HepG2 (cell line): ENCODE data around the gene CDK6. TPM values are rescaled to one million over a fixed set of nuclear protein-coding genes. Genes with fewer than 3 reads are reported as not detected.

Experiments used
- CAMTA2 ChIP-seq: sonication (generic); formaldehyde crosslinking; IDR thresholded peaks from 2 replicates; pipeline ENCODE4 v1.4.0; 2020; ENCODE audit warnings: mild to moderate bottlenecking, missing genetic modification reagents, borderline replicate concordance
- DPF2 ChIP-seq: sonication (generic); formaldehyde crosslinking; IDR thresholded peaks from 2 replicates; pipeline ENCODE4 v1.4.0; 2020; ENCODE audit warnings: mild to moderate bottlenecking, low read depth, missing genetic modification reagents, borderline replicate concordance
- HNF4G ChIP-seq, 2 experiments: sonication (generic) in 1 of 2; formaldehyde crosslinking in 1 of 2; IDR thresholded peaks; 2 replicates each; pipeline versions ENCODE4 v1.4.0 to v1.6.1; 2011 to 2020; ENCODE audit warnings: borderline replicate concordance in 2 of 2, low read depth in 2 of 2, mild to moderate bottlenecking in 2 of 2, low read length in 1 of 2, missing genetic modification reagents in 1 of 2, moderate library complexity in 1 of 2
- KDM3A ChIP-seq: IDR thresholded peaks from 2 replicates; pipeline ENCODE4 v1.6.1; 2018; ENCODE audit warnings: low read depth, missing compliant biosample characterization
- MZF1 ChIP-seq: sonication (generic); formaldehyde crosslinking; IDR thresholded peaks from 2 replicates; pipeline ENCODE4 v1.8.1; 2023; ENCODE audit warnings: mild to moderate bottlenecking, missing genetic modification reagents, borderline replicate concordance
- PITX1 ChIP-seq: sonication (generic); formaldehyde crosslinking; IDR thresholded peaks from 2 replicates; pipeline ENCODE4 v1.5.1; 2020; ENCODE audit warnings: mild to moderate bottlenecking, missing genetic modification reagents
- RFX3 ChIP-seq: IDR thresholded peaks from 2 replicates; pipeline ENCODE4 v1.6.1; 2016; ENCODE audit warnings: missing biosample characterization, missing genetic modification reagents
- SP4 ChIP-seq: sonication (generic); formaldehyde crosslinking; IDR thresholded peaks from 2 replicates; pipeline ENCODE4 v1.8.1; 2023; ENCODE audit warnings: mild to moderate bottlenecking, missing genetic modification reagents
- TP53 ChIP-seq: sonication (generic); formaldehyde crosslinking; conservative IDR thresholded peaks from 2 replicates; pipeline ENCODE4 v1.4.0; 2020; ENCODE audit warnings: missing genetic modification reagents
- ZMYM2 ChIP-seq: sonication (generic); formaldehyde crosslinking; IDR thresholded peaks from 2 replicates; pipeline ENCODE4 v1.8.0; 2022; ENCODE audit warnings: mild to moderate bottlenecking, missing genetic modification reagents
- ZNF547 ChIP-seq: sonication (generic); formaldehyde crosslinking; IDR thresholded peaks from 2 replicates; pipeline ENCODE4 v1.5.1; 2020; ENCODE audit warnings: mild to moderate bottlenecking, missing genetic modification reagents
- ZNF569 ChIP-seq: sonication (generic); formaldehyde crosslinking; IDR thresholded peaks from 2 replicates; pipeline ENCODE4 v1.5.0; 2020; ENCODE audit warnings: mild to moderate bottlenecking, missing genetic modification reagents, moderate library complexity, borderline replicate concordance
- polyA plus RNA-seq, 8 experiments: library from polyadenylated mRNA; depleted of rRNA in 3 of 8; stranded (reverse) in 7 of 8; unstranded in 1 of 8; fragments of >200 nt; fragmentation: Illumina TruSeq in 4 of 8; extraction: Trizol in 4 of 8; gene quantifications; 2 replicates each; pipeline versions ENCODE4 v1.2.1 to v1.2.3, GENCODE V29; 2011 to 2016; ENCODE audit warnings: low read depth in 4 of 8, missing spikeins in 1 of 8, mixed read lengths in 1 of 8; ENCODE audit not compliant: insufficient read depth in 1 of 8
- total RNA-seq, 5 experiments: library from RNA; depleted of rRNA; stranded (reverse); fragments of >200 nt; fragmentation: Illumina TruSeq; extraction: Trizol; gene quantifications; 2 replicates each; pipeline ENCODE4 v1.2.3, GENCODE V29; 2016; ENCODE audit warnings: low read depth in 1 of 5
- TF ChIP-seq, protein P1 (sequence below): sonication (generic); formaldehyde crosslinking; IDR thresholded peaks from 2 replicates; pipeline ENCODE4 v1.4.0; 2020; ENCODE audit warnings: missing genetic modification reagents
- TF ChIP-seq, protein P2 (sequence below): sonication (generic); formaldehyde crosslinking; IDR thresholded peaks from 2 replicates; pipeline ENCODE4 v1.4.0; 2020; ENCODE audit warnings: missing genetic modification reagents
- TF ChIP-seq, protein P3 (sequence below): sonication (generic); formaldehyde crosslinking; IDR thresholded peaks from 2 replicates; pipeline ENCODE4 v1.8.0; 2022; ENCODE audit warnings: mild to moderate bottlenecking, missing genetic modification reagents, borderline replicate concordance

CDK6 gene
- total and polyA plus RNA-seq, 2 of the 13 experiments (the other 11 are each of a cell fraction or from before 2014, with no cell fraction given) = 34.6 to 90.8 TPM

DNA sequence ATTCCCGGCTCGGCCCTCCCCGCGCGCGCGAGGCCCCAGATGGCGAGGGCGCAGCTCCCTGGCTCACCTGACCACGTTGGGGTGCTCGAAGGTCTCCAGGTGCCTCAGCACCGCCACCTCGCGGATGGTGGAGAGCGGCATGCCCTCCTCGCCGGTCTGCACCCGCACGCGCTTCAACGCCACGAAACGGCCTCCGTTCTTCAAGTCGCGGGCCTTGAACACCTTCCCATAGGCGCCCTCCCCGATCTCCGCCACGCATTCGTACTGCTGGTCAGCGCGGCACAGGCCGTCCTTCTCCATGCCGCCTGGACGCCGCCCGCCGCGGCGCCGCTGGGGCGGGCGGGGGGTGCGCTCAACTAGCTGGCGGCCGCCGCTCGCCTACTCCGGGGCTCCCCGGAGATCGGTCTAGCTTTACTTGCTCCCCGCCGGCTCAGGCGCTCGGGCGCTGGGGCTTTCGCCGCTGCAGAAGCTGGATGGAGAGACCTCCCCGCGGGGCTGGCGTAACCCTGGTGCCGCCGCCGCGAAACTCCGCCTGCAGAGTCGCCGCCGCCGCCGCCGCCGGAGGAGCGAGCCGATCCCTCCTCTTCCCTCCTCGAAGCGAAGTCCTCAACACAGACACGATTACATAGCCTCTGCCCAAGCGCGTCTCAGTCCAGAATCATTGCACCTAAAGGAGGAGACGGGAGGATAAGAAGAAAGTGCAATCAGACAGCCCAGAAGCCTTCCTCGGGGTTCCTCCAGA is 3.2 kb downstream of the CDK6 start (continued):
- no peak for TF ChIP-seq DPF2 (CRISPR knock-in tag)
- no peak for TF ChIP-seq ZMYM2 (CRISPR knock-in tag)
- no peak for TF ChIP-seq MZF1 (CRISPR knock-in tag)
- peak; percentile 31; the same call in 1 of the 2 replicates for TF ChIP-seq SP4 (CRISPR knock-in tag)
- no peak for TF ChIP-seq HNF4G (IDR thresholded peaks at IDR 0.05; ENCODE audit: borderline replicate concordance, low read depth, low read length)
- no peak for TF ChIP-seq HNF4G (CRISPR knock-in tag; IDR thresholded peaks at IDR 0.05; ENCODE audit: borderline replicate concordance, low read depth)
- TF ChIP-seq, protein P1, sequence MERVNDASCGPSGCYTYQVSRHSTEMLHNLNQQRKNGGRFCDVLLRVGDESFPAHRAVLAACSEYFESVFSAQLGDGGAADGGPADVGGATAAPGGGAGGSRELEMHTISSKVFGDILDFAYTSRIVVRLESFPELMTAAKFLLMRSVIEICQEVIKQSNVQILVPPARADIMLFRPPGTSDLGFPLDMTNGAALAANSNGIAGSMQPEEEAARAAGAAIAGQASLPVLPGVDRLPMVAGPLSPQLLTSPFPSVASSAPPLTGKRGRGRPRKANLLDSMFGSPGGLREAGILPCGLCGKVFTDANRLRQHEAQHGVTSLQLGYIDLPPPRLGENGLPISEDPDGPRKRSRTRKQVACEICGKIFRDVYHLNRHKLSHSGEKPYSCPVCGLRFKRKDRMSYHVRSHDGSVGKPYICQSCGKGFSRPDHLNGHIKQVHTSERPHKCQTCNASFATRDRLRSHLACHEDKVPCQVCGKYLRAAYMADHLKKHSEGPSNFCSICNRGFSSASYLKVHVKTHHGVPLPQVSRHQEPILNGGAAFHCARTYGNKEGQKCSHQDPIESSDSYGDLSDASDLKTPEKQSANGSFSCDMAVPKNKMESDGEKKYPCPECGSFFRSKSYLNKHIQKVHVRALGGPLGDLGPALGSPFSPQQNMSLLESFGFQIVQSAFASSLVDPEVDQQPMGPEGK (CRISPR knock-in tag) = peak; percentile 70; the same call in 1 of the 2 replicates
- TF ChIP-seq, protein P2, sequence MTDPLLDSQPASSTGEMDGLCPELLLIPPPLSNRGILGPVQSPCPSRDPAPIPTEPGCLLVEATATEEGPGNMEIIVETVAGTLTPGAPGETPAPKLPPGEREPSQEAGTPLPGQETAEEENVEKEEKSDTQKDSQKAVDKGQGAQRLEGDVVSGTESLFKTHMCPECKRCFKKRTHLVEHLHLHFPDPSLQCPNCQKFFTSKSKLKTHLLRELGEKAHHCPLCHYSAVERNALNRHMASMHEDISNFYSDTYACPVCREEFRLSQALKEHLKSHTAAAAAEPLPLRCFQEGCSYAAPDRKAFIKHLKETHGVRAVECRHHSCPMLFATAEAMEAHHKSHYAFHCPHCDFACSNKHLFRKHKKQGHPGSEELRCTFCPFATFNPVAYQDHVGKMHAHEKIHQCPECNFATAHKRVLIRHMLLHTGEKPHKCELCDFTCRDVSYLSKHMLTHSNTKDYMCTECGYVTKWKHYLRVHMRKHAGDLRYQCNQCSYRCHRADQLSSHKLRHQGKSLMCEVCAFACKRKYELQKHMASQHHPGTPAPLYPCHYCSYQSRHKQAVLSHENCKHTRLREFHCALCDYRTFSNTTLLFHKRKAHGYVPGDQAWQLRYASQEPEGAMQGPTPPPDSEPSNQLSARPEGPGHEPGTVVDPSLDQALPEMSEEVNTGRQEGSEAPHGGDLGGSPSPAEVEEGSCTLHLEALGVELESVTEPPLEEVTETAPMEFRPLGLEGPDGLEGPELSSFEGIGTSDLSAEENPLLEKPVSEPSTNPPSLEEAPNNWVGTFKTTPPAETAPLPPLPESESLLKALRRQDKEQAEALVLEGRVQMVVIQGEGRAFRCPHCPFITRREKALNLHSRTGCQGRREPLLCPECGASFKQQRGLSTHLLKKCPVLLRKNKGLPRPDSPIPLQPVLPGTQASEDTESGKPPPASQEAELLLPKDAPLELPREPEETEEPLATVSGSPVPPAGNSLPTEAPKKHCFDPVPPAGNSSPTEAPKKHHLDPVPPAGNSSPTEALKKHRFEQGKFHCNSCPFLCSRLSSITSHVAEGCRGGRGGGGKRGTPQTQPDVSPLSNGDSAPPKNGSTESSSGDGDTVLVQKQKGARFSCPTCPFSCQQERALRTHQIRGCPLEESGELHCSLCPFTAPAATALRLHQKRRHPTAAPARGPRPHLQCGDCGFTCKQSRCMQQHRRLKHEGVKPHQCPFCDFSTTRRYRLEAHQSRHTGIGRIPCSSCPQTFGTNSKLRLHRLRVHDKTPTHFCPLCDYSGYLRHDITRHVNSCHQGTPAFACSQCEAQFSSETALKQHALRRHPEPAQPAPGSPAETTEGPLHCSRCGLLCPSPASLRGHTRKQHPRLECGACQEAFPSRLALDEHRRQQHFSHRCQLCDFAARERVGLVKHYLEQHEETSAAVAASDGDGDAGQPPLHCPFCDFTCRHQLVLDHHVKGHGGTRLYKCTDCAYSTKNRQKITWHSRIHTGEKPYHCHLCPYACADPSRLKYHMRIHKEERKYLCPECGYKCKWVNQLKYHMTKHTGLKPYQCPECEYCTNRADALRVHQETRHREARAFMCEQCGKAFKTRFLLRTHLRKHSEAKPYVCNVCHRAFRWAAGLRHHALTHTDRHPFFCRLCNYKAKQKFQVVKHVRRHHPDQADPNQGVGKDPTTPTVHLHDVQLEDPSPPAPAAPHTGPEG (CRISPR knock-in tag) = peak; percentile 53
- peak; percentile 58; the same call in 1 of the 2 replicates for TF ChIP-seq PITX1 (CRISPR knock-in tag)
- no peak for TF ChIP-seq RFX3 (CRISPR knock-in tag)
- TF ChIP-seq TP53 (CRISPR knock-in tag) = no peak
- TF ChIP-seq KDM3A (CRISPR knock-in tag) = peak; percentile 89
- TF ChIP-seq ZNF547 (CRISPR knock-in tag) = no peak
- TF ChIP-seq CAMTA2 (CRISPR knock-in tag) = 0 out of 2 replicates have a peak, but pooled peaks have one; percentile 52
- TF ChIP-seq ZNF569 (CRISPR knock-in tag) = no peak
- TF ChIP-seq, protein P3, sequence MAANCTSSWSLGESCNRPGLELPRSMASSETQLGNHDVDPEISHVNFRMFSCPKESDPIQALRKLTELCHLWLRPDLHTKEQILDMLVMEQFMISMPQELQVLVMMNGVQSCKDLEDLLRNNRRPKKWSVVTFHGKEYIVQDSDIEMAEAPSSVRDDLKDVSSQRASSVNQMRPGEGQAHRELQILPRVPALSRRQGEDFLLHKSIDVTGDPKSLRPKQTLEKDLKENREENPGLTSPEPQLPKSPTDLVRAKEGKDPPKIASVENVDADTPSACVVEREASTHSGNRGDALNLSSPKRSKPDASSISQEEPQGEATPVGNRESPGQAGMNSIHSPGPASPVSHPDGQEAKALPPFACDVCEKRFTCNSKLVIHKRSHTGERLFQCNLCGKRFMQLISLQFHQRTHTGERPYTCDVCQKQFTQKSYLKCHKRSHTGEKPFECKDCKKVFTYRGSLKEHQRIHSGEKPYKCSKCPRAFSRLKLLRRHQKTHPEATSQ = no peak
